Measurements from ENCODE around the gene DDIT3.
"Not testable (repeated sequence)": the region's sequence is repeated elsewhere in the genome, so short reads cannot be mapped to it uniquely, and the experiment has no call there.

DDIT3 gene

GRCh38 chr12:57520053-57520818, at the start of gene DDIT3:
DDIT3 (minus strand) TSS chr12:57520514; CDS start chr12:57517406, 3,108 bp downstream.
- H3K27me3 ChIP-seq (ENCODE audit: control insufficient read depth in 5 of 5, insufficient read depth in 4 of 5, low read length in 5 of 5), result no peaks in the 10 kb centered on the region
- H3K4me1 ChIP-seq (ENCODE audit: control insufficient read depth in 5 of 5, insufficient read depth in 5 of 5, low read length in 5 of 5), result peaks cover 25 to 72% (median 68%) of the 10 kb centered on the region in 5 donors
- peak within 1 kb of the TSS; percentile 99 for H3K27ac ChIP-seq (ENCODE audit: low read depth, low read length)
- no peaks in the 10 kb centered on the region for H3K9me3 ChIP-seq (ENCODE audit: control insufficient read depth in 5 of 5, low read length in 5 of 5)
- peak within 1 kb of the TSS; percentile 95 to 99 (median 97) for H3K9ac ChIP-seq (ENCODE audit: low read length in 5 of 5)
- peak within 1 kb of the TSS; percentile 93 to 100 (median 99) for H3K4me3 ChIP-seq (ENCODE audit: low read depth in 1 of 5, low read length in 5 of 5)
- peaks cover 9 to 40% (median 37%) of the 10 kb centered on the region in 5 donors for H3K36me3 ChIP-seq (ENCODE audit: control insufficient read depth in 5 of 5, insufficient read depth in 5 of 5, low read length in 5 of 5)

- no peak overlapping the region for H3K27ac ChIP-seq (ENCODE audit: low read depth, low read length)
Measured at GRCh38 chr12:57569858-57570257, 49.5 kb upstream of the DDIT3 start.

GRCh38 chr12:57568838-57569237, 48.5 kb upstream of the DDIT3 start:
- H3K36me3 ChIP-seq (ENCODE audit: control insufficient read depth in 5 of 5, insufficient read depth in 5 of 5, low read length in 5 of 5), result no peaks in the 10 kb centered on the region
- peaks cover 0 to 18% (median 11%) of the 10 kb centered on the region in 5 donors for H3K27me3 ChIP-seq (ENCODE audit: control insufficient read depth in 5 of 5, insufficient read depth in 4 of 5, low read length in 5 of 5)
- H3K4me1 ChIP-seq (ENCODE audit: control insufficient read depth in 5 of 5, insufficient read depth in 5 of 5, low read length in 5 of 5), result no peaks in the 10 kb centered on the region
- H3K27ac ChIP-seq (ENCODE audit: low read depth, low read length), result no peak overlapping the region
- no peaks in the 10 kb centered on the region for H3K9me3 ChIP-seq (ENCODE audit: control insufficient read depth in 5 of 5, low read length in 5 of 5)
- H3K9ac ChIP-seq (ENCODE audit: low read length in 5 of 5), result no peak overlapping the region
- H3K4me3 ChIP-seq (ENCODE audit: low read depth in 1 of 5, low read length in 5 of 5), result no peak overlapping the region

More at GRCh38 chr12:57569858-57570257, 49.5 kb upstream of the DDIT3 start:
- Histone ChIP-seq H3K36me3 (ENCODE audit: control insufficient read depth in 5 of 5, insufficient read depth in 5 of 5, low read length in 5 of 5) (no peaks in the 10 kb centered on the region), H3K27me3 (ENCODE audit: control insufficient read depth in 5 of 5, insufficient read depth in 4 of 5, low read length in 5 of 5) (peaks cover 0 to 14% (median 8%) of the 10 kb centered on the region in 5 donors), H3K4me3 (ENCODE audit: low read depth in 1 of 5, low read length in 5 of 5) (no peak overlapping the region), H3K4me1 (ENCODE audit: control insufficient read depth in 5 of 5, insufficient read depth in 5 of 5, low read length in 5 of 5) (no peaks in the 10 kb centered on the region), H3K9ac (ENCODE audit: low read length in 5 of 5) (no peak overlapping the region), H3K9me3 (ENCODE audit: control insufficient read depth in 5 of 5, low read length in 5 of 5) (no peaks in the 10 kb centered on the region)

GRCh38 chr12:57564178-57564740, 43.9 kb upstream of the DDIT3 start:
- Histone ChIP-seq H3K9me3 (ENCODE audit: control insufficient read depth in 5 of 5, low read length in 5 of 5) (no peaks in the 10 kb centered on the region), H3K9ac (ENCODE audit: low read length in 5 of 5) (no peak overlapping the region), H3K27me3 (ENCODE audit: control insufficient read depth in 5 of 5, insufficient read depth in 4 of 5, low read length in 5 of 5) (peaks cover 5 to 16% (median 6%) of the 10 kb centered on the region in 5 donors), H3K4me1 (ENCODE audit: control insufficient read depth in 5 of 5, insufficient read depth in 5 of 5, low read length in 5 of 5) (no peaks in the 10 kb centered on the region), H3K36me3 (ENCODE audit: control insufficient read depth in 5 of 5, insufficient read depth in 5 of 5, low read length in 5 of 5) (no peaks in the 10 kb centered on the region), H3K4me3 (ENCODE audit: low read depth in 1 of 5, low read length in 5 of 5) (no peak overlapping the region), H3K27ac (ENCODE audit: low read depth, low read length) (no peak overlapping the region)

GRCh38 chr12:57563358-57563757, 43.0 kb upstream of the DDIT3 start:
- no peaks in the 10 kb centered on the region for H3K36me3 ChIP-seq (ENCODE audit: control insufficient read depth in 5 of 5, insufficient read depth in 5 of 5, low read length in 5 of 5)
- H3K9ac ChIP-seq (ENCODE audit: low read length in 5 of 5), result no peak overlapping the region
- H3K9me3 ChIP-seq (ENCODE audit: control insufficient read depth in 5 of 5, low read length in 5 of 5), result no peaks in the 10 kb centered on the region
- no peak overlapping the region for H3K4me3 ChIP-seq (ENCODE audit: low read depth in 1 of 5, low read length in 5 of 5)
- H3K27me3 ChIP-seq (ENCODE audit: control insufficient read depth in 5 of 5, insufficient read depth in 4 of 5, low read length in 5 of 5), result peaks cover 0 to 13% (median 5%) of the 10 kb centered on the region in 5 donors
- no peak overlapping the region for H3K27ac ChIP-seq (ENCODE audit: low read depth, low read length)
- H3K4me1 ChIP-seq (ENCODE audit: control insufficient read depth in 5 of 5, insufficient read depth in 5 of 5, low read length in 5 of 5), result no peaks in the 10 kb centered on the region

GRCh38 chr12:57561117-57561516, 40.8 kb upstream of the DDIT3 start:
- not testable (repeated sequence) for H3K27ac ChIP-seq (ENCODE audit: low read depth, low read length); H3K9ac ChIP-seq (ENCODE audit: low read length in 5 of 5); H3K4me1 ChIP-seq (ENCODE audit: control insufficient read depth in 5 of 5, insufficient read depth in 5 of 5, low read length in 5 of 5); H3K9me3 ChIP-seq (ENCODE audit: control insufficient read depth in 5 of 5, low read length in 5 of 5); H3K36me3 ChIP-seq (ENCODE audit: control insufficient read depth in 5 of 5, insufficient read depth in 5 of 5, low read length in 5 of 5); H3K4me3 ChIP-seq (ENCODE audit: low read depth in 1 of 5, low read length in 5 of 5)
- H3K27me3 ChIP-seq (ENCODE audit: control insufficient read depth in 5 of 5, insufficient read depth in 4 of 5, low read length in 5 of 5), result peaks cover 0 to 13% (median 4%) of the 10 kb centered on the region in 5 donors

- Histone ChIP-seq H3K4me3 (ENCODE audit: low read depth in 1 of 5, low read length in 5 of 5) (no peak overlapping the region), H3K27me3 (ENCODE audit: control insufficient read depth in 5 of 5, insufficient read depth in 4 of 5, low read length in 5 of 5) (peaks cover 0 to 13% (median 4%) of the 10 kb centered on the region in 5 donors), H3K4me1 (ENCODE audit: control insufficient read depth in 5 of 5, insufficient read depth in 5 of 5, low read length in 5 of 5) (no peaks in the 10 kb centered on the region), H3K36me3 (ENCODE audit: control insufficient read depth in 5 of 5, insufficient read depth in 5 of 5, low read length in 5 of 5) (no peaks in the 10 kb centered on the region), H3K9me3 (ENCODE audit: control insufficient read depth in 5 of 5, low read length in 5 of 5) (no peaks in the 10 kb centered on the region), H3K9ac (ENCODE audit: low read length in 5 of 5) (no peak overlapping the region), H3K27ac (ENCODE audit: low read depth, low read length) (no peak overlapping the region)
Measured at GRCh38 chr12:57560516-57560915, 40.2 kb upstream of the DDIT3 start.

- no peaks in the 10 kb centered on the region for H3K4me1 ChIP-seq (ENCODE audit: control insufficient read depth in 5 of 5, insufficient read depth in 5 of 5, low read length in 5 of 5)
- H3K36me3 ChIP-seq (ENCODE audit: control insufficient read depth in 5 of 5, insufficient read depth in 5 of 5, low read length in 5 of 5), result no peaks in the 10 kb centered on the region
- H3K27ac ChIP-seq (ENCODE audit: low read depth, low read length), result no peak overlapping the region
- no peak overlapping the region for H3K9ac ChIP-seq (ENCODE audit: low read length in 5 of 5)
- H3K27me3 ChIP-seq (ENCODE audit: control insufficient read depth in 5 of 5, insufficient read depth in 4 of 5, low read length in 5 of 5), result peaks cover 0 to 9% (median 4%) of the 10 kb centered on the region in 5 donors
- H3K4me3 ChIP-seq (ENCODE audit: low read depth in 1 of 5, low read length in 5 of 5), result no peak overlapping the region
- no peaks in the 10 kb centered on the region for H3K9me3 ChIP-seq (ENCODE audit: control insufficient read depth in 5 of 5, low read length in 5 of 5)
Measured at GRCh38 chr12:57558864-57559263, 38.5 kb upstream of the DDIT3 start.

GRCh38 chr12:57554897-57555296, 34.6 kb upstream of the DDIT3 start:
- H3K27me3 ChIP-seq (ENCODE audit: control insufficient read depth in 5 of 5, insufficient read depth in 4 of 5, low read length in 5 of 5), result peaks cover 7 to 32% (median 19%) of the 10 kb centered on the region in 5 donors
- no peak overlapping the region for H3K4me3 ChIP-seq (ENCODE audit: low read depth in 1 of 5, low read length in 5 of 5)
- no peak overlapping the region for H3K27ac ChIP-seq (ENCODE audit: low read depth, low read length)
- no peak overlapping the region for H3K9ac ChIP-seq (ENCODE audit: low read length in 5 of 5)
- no peaks in the 10 kb centered on the region for H3K9me3 ChIP-seq (ENCODE audit: control insufficient read depth in 5 of 5, low read length in 5 of 5)
- H3K36me3 ChIP-seq (ENCODE audit: control insufficient read depth in 5 of 5, insufficient read depth in 5 of 5, low read length in 5 of 5), result no peaks in the 10 kb centered on the region
- peaks cover 0 to 3% (median 3%) of the 10 kb centered on the region in 5 donors for H3K4me1 ChIP-seq (ENCODE audit: control insufficient read depth in 5 of 5, insufficient read depth in 5 of 5, low read length in 5 of 5)

GRCh38 chr12:57554453-57554852, 34.1 kb upstream of the DDIT3 start:
- no peaks in the 10 kb centered on the region for H3K9me3 ChIP-seq (ENCODE audit: control insufficient read depth in 5 of 5, low read length in 5 of 5)
- H3K4me3 ChIP-seq (ENCODE audit: low read depth in 1 of 5, low read length in 5 of 5), result no peak overlapping the region
- H3K27ac ChIP-seq (ENCODE audit: low read depth, low read length), result no peak overlapping the region
- H3K36me3 ChIP-seq (ENCODE audit: control insufficient read depth in 5 of 5, insufficient read depth in 5 of 5, low read length in 5 of 5), result no peaks in the 10 kb centered on the region
- peaks cover 9 to 36% (median 23%) of the 10 kb centered on the region in 5 donors for H3K27me3 ChIP-seq (ENCODE audit: control insufficient read depth in 5 of 5, insufficient read depth in 4 of 5, low read length in 5 of 5)
- H3K9ac ChIP-seq (ENCODE audit: low read length in 5 of 5), result no peak overlapping the region
- H3K4me1 ChIP-seq (ENCODE audit: control insufficient read depth in 5 of 5, insufficient read depth in 5 of 5, low read length in 5 of 5), result peaks cover 0 to 7% (median 5%) of the 10 kb centered on the region in 5 donors
